ENCODE results near the gene CNNM4.

CNNM4 gene

GRCh38 chr2:96832754-96833507, 72.2 kb downstream of the CNNM4 start:
- DNase-seq (ENCODE audit: low spot score) = peak; percentile 59

- no peak for DNase-seq (ENCODE audit: low spot score)
Observed at GRCh38 chr2:96835830-96836229, 75.1 kb downstream of the CNNM4 start.

- DNase-seq (ENCODE audit: low spot score) = no peak
Observed at GRCh38 chr2:96837575-96837974, 76.9 kb downstream of the CNNM4 start.

GRCh38 chr2:96838345-96839292, 77.9 kb downstream of the CNNM4 start:
- no peak for DNase-seq (ENCODE audit: low spot score)

GRCh38 chr2:96839293-96839874, 78.7 kb downstream of the CNNM4 start:
- DNase-seq (ENCODE audit: low spot score) = peak; percentile 71

GRCh38 chr2:96839875-96840850, 79.5 kb downstream of the CNNM4 start:
- no peak for DNase-seq (ENCODE audit: low spot score)

GRCh38 chr2:96841701-96842495, 81.2 kb downstream of the CNNM4 start:
- DNase-seq (ENCODE audit: low spot score) = no peak

- no peak for DNase-seq (ENCODE audit: low spot score)
Observed at GRCh38 chr2:96842600-96842999, 81.9 kb downstream of the CNNM4 start.

- DNase-seq (ENCODE audit: low spot score) = no peak
Observed at GRCh38 chr2:96843538-96844268, 83.0 kb downstream of the CNNM4 start, which contains the start of gene ANKRD23. ANKRD23 (minus strand) TSS chr2:96844021; CDS start chr2:96843992, 29 bp downstream.

GRCh38 chr2:96844405-96844808, 83.7 kb downstream of the CNNM4 start:
- no peak for DNase-seq (ENCODE audit: low spot score)

GRCh38 chr2:96846825-96847224, 86.1 kb downstream of the CNNM4 start:
- DNase-seq (ENCODE audit: low spot score) = no peak

- DNase-seq (ENCODE audit: low spot score) = no peak
Observed at GRCh38 chr2:96847586-96847985, 86.9 kb downstream of the CNNM4 start.

- no peak for DNase-seq (ENCODE audit: low spot score)
Observed at GRCh38 chr2:96848264-96848663, 87.6 kb downstream of the CNNM4 start.

GRCh38 chr2:96852667-96853066, 92.0 kb downstream of the CNNM4 start:
- DNase-seq (ENCODE audit: low spot score) = no peak

- no peak for DNase-seq (ENCODE audit: low spot score)
Observed at GRCh38 chr2:96853321-96853720, 92.6 kb downstream of the CNNM4 start.

- peak; percentile 71 for DNase-seq (ENCODE audit: low spot score)
Observed at GRCh38 chr2:96856776-96857666, 96.3 kb downstream of the CNNM4 start.

- DNase-seq (ENCODE audit: low spot score) = peak; percentile 99
Observed at GRCh38 chr2:96857667-96858372, 97.1 kb downstream of the CNNM4 start, which contains the start of gene ANKRD39. ANKRD39 (minus strand) TSS chr2:96858016; CDS start chr2:96857987, 29 bp downstream.

GRCh38 chr2:96859099-96859649, 98.5 kb downstream of the CNNM4 start:
- DNase-seq (ENCODE audit: low spot score) = no peak

All from germinal center (tissue), 1 donor.